HG02943 (cell line): ENCODE results near the gene CLSTN3.
A peak's percentile ranks its signal among the peaks of the same experiment; 100 is the strongest.
"Not testable (repeated sequence)": the region's sequence is repeated elsewhere in the genome, so short reads cannot be mapped to it uniquely, and the experiment has no call there.

ENCODE experiments used
- ATAC-seq: cut with Tn5 transposase; IDR thresholded peaks from one replicate; pipeline ENCODE4 v1.9.1; 2021; ENCODE audit warnings: mild to moderate bottlenecking, low read depth, moderate library complexity; ENCODE audit not compliant: unreplicated experiment

Gene CLSTN3

GRCh38 chr12:7103837-7104584, 26.2 kb upstream of the CLSTN3 start:
- ATAC-seq: no peak

GRCh38 chr12:7106082-7106481, 24.1 kb upstream of the CLSTN3 start:
- no peak for ATAC-seq

GRCh38 chr12:7107181-7107580, 23.0 kb upstream of the CLSTN3 start:
- not testable (repeated sequence) for ATAC-seq

- no peak for ATAC-seq
Observed at GRCh38 chr12:7107636-7108002, 22.6 kb upstream of the CLSTN3 start.

GRCh38 chr12:7108003-7108795, 22.0 kb upstream of the CLSTN3 start:
- ATAC-seq: peak; percentile 79

GRCh38 chr12:7108796-7109571, 21.2 kb upstream of the CLSTN3 start, which contains the start of gene C1RL:
C1RL (minus strand) TSS chr12:7109214; CDS start chr12:7109180, 34 bp downstream.
- peak; percentile 9 for ATAC-seq

GRCh38 chr12:7109572-7109920, 20.6 kb upstream of the CLSTN3 start:
- no peak for ATAC-seq

GRCh38 chr12:7110661-7111060, 19.5 kb upstream of the CLSTN3 start:
- ATAC-seq: no peak

- no peak for ATAC-seq
Observed at GRCh38 chr12:7112041-7112440, 18.1 kb upstream of the CLSTN3 start.

- no peak for ATAC-seq
Observed at GRCh38 chr12:7113389-7113871, 16.7 kb upstream of the CLSTN3 start.

GRCh38 chr12:7114008-7114407, 16.2 kb upstream of the CLSTN3 start:
- ATAC-seq: no peak

GRCh38 chr12:7114851-7115250, 15.3 kb upstream of the CLSTN3 start:
- no peak for ATAC-seq

GRCh38 chr12:7116196-7116595, 14.0 kb upstream of the CLSTN3 start:
- ATAC-seq: no peak

GRCh38 chr12:7116916-7117315, 13.3 kb upstream of the CLSTN3 start:
- no peak for ATAC-seq

GRCh38 chr12:7117670-7118069, 12.5 kb upstream of the CLSTN3 start:
- ATAC-seq: no peak

GRCh38 chr12:7118881-7119280, 11.3 kb upstream of the CLSTN3 start:
- ATAC-seq: no peak

- ATAC-seq: no peak
Observed at GRCh38 chr12:7120166-7120565, 10.0 kb upstream of the CLSTN3 start.

- ATAC-seq: no peak
Observed at GRCh38 chr12:7121324-7121723, 8.8 kb upstream of the CLSTN3 start.

- no peak for ATAC-seq
Observed at GRCh38 chr12:7122811-7123769, 7.1 kb upstream of the CLSTN3 start.
